Measurements from ENCODE around the gene CXorf66.

DNA sequence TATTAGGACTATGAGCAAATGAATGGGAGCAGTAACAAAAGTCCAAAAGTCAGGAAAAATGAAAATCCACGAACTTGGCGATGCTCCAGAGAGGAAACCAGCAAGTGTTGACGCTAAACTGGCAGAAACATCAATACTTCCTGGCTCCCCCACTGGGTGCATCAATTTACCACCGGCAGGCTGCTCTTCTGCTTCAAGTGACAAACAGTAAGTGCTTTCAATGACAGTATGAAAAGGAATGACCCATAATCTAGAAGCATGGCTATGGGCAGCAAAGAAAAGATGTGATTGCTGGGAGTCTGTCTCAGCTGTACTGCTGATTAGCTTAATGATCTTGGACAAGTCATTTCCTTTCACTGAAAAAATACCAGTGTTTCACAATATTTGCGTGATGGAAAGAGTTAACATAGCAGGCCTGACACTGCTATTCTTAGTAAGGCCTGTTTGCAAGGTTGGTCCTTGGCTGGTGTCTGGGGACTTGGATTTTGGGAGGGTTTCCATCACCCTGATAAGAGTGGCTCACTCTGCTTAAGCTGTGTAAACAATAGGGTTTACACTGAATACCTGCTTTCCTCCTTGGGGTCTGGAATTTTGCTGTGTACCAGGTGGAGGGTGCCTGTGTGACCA, 41.1 kb downstream of the CXorf66 start:
- TF ChIP-seq, protein P1, sequence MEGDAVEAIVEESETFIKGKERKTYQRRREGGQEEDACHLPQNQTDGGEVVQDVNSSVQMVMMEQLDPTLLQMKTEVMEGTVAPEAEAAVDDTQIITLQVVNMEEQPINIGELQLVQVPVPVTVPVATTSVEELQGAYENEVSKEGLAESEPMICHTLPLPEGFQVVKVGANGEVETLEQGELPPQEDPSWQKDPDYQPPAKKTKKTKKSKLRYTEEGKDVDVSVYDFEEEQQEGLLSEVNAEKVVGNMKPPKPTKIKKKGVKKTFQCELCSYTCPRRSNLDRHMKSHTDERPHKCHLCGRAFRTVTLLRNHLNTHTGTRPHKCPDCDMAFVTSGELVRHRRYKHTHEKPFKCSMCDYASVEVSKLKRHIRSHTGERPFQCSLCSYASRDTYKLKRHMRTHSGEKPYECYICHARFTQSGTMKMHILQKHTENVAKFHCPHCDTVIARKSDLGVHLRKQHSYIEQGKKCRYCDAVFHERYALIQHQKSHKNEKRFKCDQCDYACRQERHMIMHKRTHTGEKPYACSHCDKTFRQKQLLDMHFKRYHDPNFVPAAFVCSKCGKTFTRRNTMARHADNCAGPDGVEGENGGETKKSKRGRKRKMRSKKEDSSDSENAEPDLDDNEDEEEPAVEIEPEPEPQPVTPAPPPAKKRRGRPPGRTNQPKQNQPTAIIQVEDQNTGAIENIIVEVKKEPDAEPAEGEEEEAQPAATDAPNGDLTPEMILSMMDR (IDR thresholded peaks at IDR 0.05) = no peak
- no peak for TF ChIP-seq POLR2A (IDR thresholded peaks at IDR 0.05)

All from ovary (tissue), 3 donors.